ENCODE data around the gene C12orf56. TPM values are rescaled to one million over a fixed set of nuclear protein-coding genes. Genes with fewer than 3 reads are reported as not detected.

Gene C12orf56
- total and polyA plus RNA-seq, 9 of the 15 experiments (the other 6 are each of a cell fraction or from before 2014, with no cell fraction given): 0.40 to 4.8 (median 1.2) TPM

DNA sequence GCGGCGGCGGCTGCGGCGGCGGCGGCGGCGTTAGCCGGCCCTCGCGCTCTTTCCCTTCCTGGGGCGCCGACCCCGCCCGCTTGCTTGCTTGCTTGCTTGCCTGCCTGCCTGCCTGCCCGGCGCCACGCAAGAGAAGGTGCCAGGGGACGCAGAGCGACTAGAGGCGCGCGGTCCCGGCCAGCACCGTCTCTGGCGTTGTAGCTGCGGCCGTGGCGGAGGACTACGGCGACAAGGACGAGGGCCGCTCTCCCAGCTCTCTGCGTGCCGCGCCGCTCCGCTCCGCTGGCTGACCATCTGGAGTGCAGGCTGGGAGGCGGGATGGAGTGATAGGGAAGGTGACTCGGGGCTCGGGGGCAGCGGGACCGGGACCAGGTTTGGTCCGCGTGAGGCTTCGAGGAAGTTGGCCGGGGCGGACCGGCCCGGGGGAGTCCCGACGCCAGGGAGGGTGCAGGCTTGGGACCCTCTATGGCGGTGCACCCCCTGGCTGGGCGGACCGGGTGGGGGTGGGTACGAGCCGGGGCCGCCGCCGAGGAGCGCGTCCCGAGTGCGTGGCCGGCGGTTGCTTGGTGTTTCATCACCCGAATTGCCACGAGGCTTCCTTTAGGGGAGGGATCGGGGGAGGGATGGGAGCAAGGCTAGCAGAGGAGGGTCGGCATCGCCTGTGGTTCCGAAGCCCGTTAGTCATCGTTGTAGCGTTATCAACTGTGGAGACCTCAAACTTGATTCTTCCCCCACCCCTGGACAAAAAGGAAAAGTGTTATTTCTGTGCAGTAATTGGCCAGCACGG, 14.1 kb upstream of the C12orf56 start (continued):
- no peak for TF ChIP-seq AFF1 (IDR thresholded peaks at IDR 0.05; ENCODE audit: low read depth in 1 of 2, partially characterized antibody in 2 of 2)
- TF ChIP-seq TAF1 (IDR thresholded peaks at IDR 0.05; ENCODE audit: control insufficient read depth, extremely low read depth, insufficient read depth, low read length, severe bottlenecking): peak; percentile 62
- TF ChIP-seq ZKSCAN1 (IDR thresholded peaks at IDR 0.05; ENCODE audit: low read depth, low read length): no peak
- no peak for TF ChIP-seq ZFP36 (IDR thresholded peaks at IDR 0.05; ENCODE audit: low read depth, low read length, partially characterized antibody)
- TF ChIP-seq MTA3 (IDR thresholded peaks at IDR 0.05; ENCODE audit: borderline replicate concordance): peak; percentile 84; the same call in 1 of the 2 replicates
- peak; percentile 80 for TF ChIP-seq TBP (optimal IDR thresholded peaks at IDR 0.05; ENCODE audit: low read depth, low read length)
- TF ChIP-seq CREB3L1 (IDR thresholded peaks at IDR 0.05; ENCODE audit: borderline replicate concordance, low read depth): peak; percentile 96
- TF ChIP-seq PRDM10 (IDR thresholded peaks at IDR 0.05; ENCODE audit: partially characterized antibody): peak; percentile 5
- no peak for TF ChIP-seq ELK3 (CRISPR knock-in tag; IDR thresholded peaks at IDR 0.05)
- peak; percentile 48; the same call in 1 of the 2 replicates for TF ChIP-seq SMARCA4 (IDR thresholded peaks at IDR 0.05)
- TF ChIP-seq ETV1 (tag; conservative IDR thresholded peaks at IDR 0.05; ENCODE audit: low read depth): no peak
- TF ChIP-seq, protein P1, sequence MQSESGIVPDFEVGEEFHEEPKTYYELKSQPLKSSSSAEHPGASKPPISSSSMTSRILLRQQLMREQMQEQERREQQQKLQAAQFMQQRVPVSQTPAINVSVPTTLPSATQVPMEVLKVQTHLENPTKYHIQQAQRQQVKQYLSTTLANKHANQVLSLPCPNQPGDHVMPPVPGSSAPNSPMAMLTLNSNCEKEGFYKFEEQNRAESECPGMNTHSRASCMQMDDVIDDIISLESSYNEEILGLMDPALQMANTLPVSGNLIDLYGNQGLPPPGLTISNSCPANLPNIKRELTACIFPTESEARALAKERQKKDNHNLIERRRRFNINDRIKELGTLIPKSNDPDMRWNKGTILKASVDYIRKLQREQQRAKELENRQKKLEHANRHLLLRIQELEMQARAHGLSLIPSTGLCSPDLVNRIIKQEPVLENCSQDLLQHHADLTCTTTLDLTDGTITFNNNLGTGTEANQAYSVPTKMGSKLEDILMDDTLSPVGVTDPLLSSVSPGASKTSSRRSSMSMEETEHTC (IDR thresholded peaks at IDR 0.05): peak; percentile 89

All from K562 (cell line).